GM12878 (cell line): ENCODE data around the gene PLCB2.

Experiments
- CTCF ChIP-seq, 3 experiments: IDR thresholded peaks in 2 of 3; conservative IDR thresholded peaks in 1 of 3; 2 replicates each; pipeline ENCODE4 v1.5.1; 2011; ENCODE audit warnings: low read depth in 3 of 3, low read length in 3 of 3, mild to moderate bottlenecking in 3 of 3, control low read depth in 2 of 3, moderate library complexity in 2 of 3, inconsistent platforms in 1 of 3, mixed read lengths in 1 of 3; ENCODE audit not compliant: control insufficient read depth in 2 of 3, insufficient read depth in 1 of 3; ENCODE audit errors: extremely low read depth in 1 of 3
- HDAC6 ChIP-seq: fragments of 200-600 bp; sonication (generic); IDR thresholded peaks from one replicate; pipeline ENCODE4 v1.8.0; 2017; ENCODE audit warnings: antibody characterized with exemption; ENCODE audit not compliant: unreplicated experiment
- PAX8 ChIP-seq: fragments of 450-650 bp; IDR thresholded peaks from 2 replicates; pipeline ENCODE4 v1.6.1; 2017; ENCODE audit warnings: mild to moderate bottlenecking, moderate library complexity
- POLR2AphosphoS5 ChIP-seq: IDR thresholded peaks from 2 replicates; pipeline ENCODE4 v1.6.1; 2011; ENCODE audit warnings: mild to moderate bottlenecking, low read length, inconsistent platforms
- RB1 ChIP-seq: fragments of 450-650 bp; formaldehyde crosslinking; IDR thresholded peaks from 2 replicates; pipeline ENCODE4 v1.6.1; 2017; ENCODE audit warnings: mild to moderate bottlenecking, borderline replicate concordance
- RBBP5 ChIP-seq: fragments of 200-600 bp; sonication (generic); conservative IDR thresholded peaks from 2 replicates; pipeline ENCODE4 v1.6.1; 2016
- TAF1 ChIP-seq: IDR thresholded peaks from 2 replicates; pipeline ENCODE4 v1.6.1; 2011; ENCODE audit warnings: mild to moderate bottlenecking, low read depth, low read length, borderline replicate concordance
- TCF12 ChIP-seq: IDR thresholded peaks from 2 replicates; pipeline ENCODE4 v1.6.1; 2011; ENCODE audit warnings: low read depth, mild to moderate bottlenecking, low read length

GRCh38 chr15:40325188-40325587, 17.5 kb upstream of the PLCB2 start:
- TF ChIP-seq POLR2AphosphoS5 (no peak), TAF1 (no peak), HDAC6 (no peak), CTCF (IDR thresholded peaks at IDR 0.05 in 2 of 3, conservative IDR thresholded peaks at IDR 0.05 in 1 of 3; ENCODE audit: control insufficient read depth in 2 of 3, extremely low read depth in 1 of 3, insufficient read depth in 1 of 3, low read depth in 3 of 3, low read length in 3 of 3) (no peak), RBBP5 (no peak), PAX8 (no peak), RB1 (no peak), TCF12 (no peak)
